H9 (cell line): Measurements from ENCODE around the gene SLC9A7. TPM values are rescaled to one million over a fixed set of nuclear protein-coding genes. Genes with fewer than 3 reads are reported as not detected.

ENCODE experiments used
- DNase-seq: peaks from one replicate; pipeline ENCODE4 v3.0.0-alpha.2; 2017
- H2AFZ ChIP-seq: one replicate; pipeline ENCODE4 v1.6.1; 2013; ENCODE audit warnings: mild to moderate bottlenecking, low read length, control low read depth, moderate library complexity
- H2AK5ac ChIP-seq: 2 replicates; pipeline ENCODE4 v1.6.1; 2013; ENCODE audit warnings: low read length, control low read depth, mixed read lengths; ENCODE audit not compliant: insufficient read length
- H2BK120ac ChIP-seq: one replicate; pipeline ENCODE4 v1.6.1; 2013; ENCODE audit warnings: low read depth, mild to moderate bottlenecking, low read length, control low read depth, inconsistent platforms; ENCODE audit not compliant: poor library complexity, severe bottlenecking
- H2BK12ac ChIP-seq: 2 replicates; pipeline ENCODE4 v1.6.1; 2013; ENCODE audit warnings: low read length, control low read depth, mixed read lengths, low read depth; ENCODE audit not compliant: insufficient read length
- H2BK15ac ChIP-seq: 2 replicates; pipeline ENCODE4 v1.6.1; 2013; ENCODE audit warnings: low read depth, low read length, control low read depth
- H2BK20ac ChIP-seq: one replicate; pipeline ENCODE4 v1.6.1; 2013; ENCODE audit warnings: low read depth, mild to moderate bottlenecking, low read length, control low read depth, inconsistent platforms; ENCODE audit not compliant: poor library complexity, severe bottlenecking
- H2BK5ac ChIP-seq: 2 replicates; pipeline ENCODE4 v1.6.1; 2013; ENCODE audit warnings: low read length, control low read depth, mixed read lengths; ENCODE audit not compliant: insufficient read length
- H3K14ac ChIP-seq: 2 replicates; pipeline ENCODE4 v1.6.1; 2013; ENCODE audit warnings: low read length, control low read depth; ENCODE audit not compliant: insufficient read depth
- H3K18ac ChIP-seq: 2 replicates; pipeline ENCODE4 v1.6.1; 2013; ENCODE audit warnings: low read depth, mild to moderate bottlenecking, mixed read lengths, low read length, control low read depth; ENCODE audit not compliant: insufficient read length
- H3K23ac ChIP-seq: 2 replicates; pipeline ENCODE4 v1.6.1; 2013; ENCODE audit warnings: low read length, control low read depth, mixed read lengths, low read depth; ENCODE audit not compliant: insufficient read length
- H3K23me2 ChIP-seq: 2 replicates; pipeline ENCODE4 v1.6.1; 2013; ENCODE audit warnings: low read depth, mild to moderate bottlenecking, mixed read lengths, low read length, control low read depth; ENCODE audit not compliant: insufficient read length, poor library complexity, severe bottlenecking
- H3K27ac ChIP-seq: 2 replicates; pipeline ENCODE4 v1.5.1; 2013; ENCODE audit warnings: low read length, control low read depth, mixed read lengths, low read depth; ENCODE audit not compliant: insufficient read length
- H3K27me3 ChIP-seq: 2 replicates; pipeline ENCODE4 v1.6.1; 2013; ENCODE audit warnings: low read length, control low read depth, inconsistent platforms; ENCODE audit not compliant: insufficient read depth
- H3K4ac ChIP-seq: 2 replicates; pipeline ENCODE4 v1.6.1; 2013; ENCODE audit warnings: low read depth, mild to moderate bottlenecking, control low read depth, inconsistent platforms, low read length, moderate library complexity
- H3K4me1 ChIP-seq: 2 replicates; pipeline ENCODE4 v1.6.1; 2013; ENCODE audit warnings: low read length, control low read depth, inconsistent platforms; ENCODE audit not compliant: insufficient read depth
- H3K4me2 ChIP-seq: 2 replicates; pipeline ENCODE4 v1.6.1; 2013; ENCODE audit warnings: low read length, control low read depth, mixed read lengths; ENCODE audit not compliant: insufficient read length, insufficient read depth
- H3K56ac ChIP-seq: 2 replicates; pipeline ENCODE4 v1.6.1; 2013; ENCODE audit warnings: low read depth, mild to moderate bottlenecking, mixed read lengths, low read length, control low read depth; ENCODE audit not compliant: insufficient read length
- H3K79me1 ChIP-seq: 2 replicates; pipeline ENCODE4 v1.6.1; 2013; ENCODE audit warnings: low read depth, mild to moderate bottlenecking, moderate library complexity, low read length, control low read depth, inconsistent platforms; ENCODE audit not compliant: insufficient read depth, poor library complexity, severe bottlenecking
- H3K79me2 ChIP-seq: 2 replicates; pipeline ENCODE4 v1.6.1; 2013; ENCODE audit warnings: low read length, control low read depth, inconsistent platforms; ENCODE audit not compliant: insufficient read depth
- H3K9ac ChIP-seq: 2 replicates; pipeline ENCODE4 v1.6.1; 2013; ENCODE audit warnings: low read length, control low read depth, mixed read lengths; ENCODE audit not compliant: insufficient read length; ENCODE audit errors: extremely low read depth
- H3K9me3 ChIP-seq: one replicate; pipeline ENCODE4 v1.6.1; 2013; ENCODE audit warnings: low read depth, low read length, inconsistent platforms; ENCODE audit not compliant: control insufficient read depth
- H3T11ph ChIP-seq: one replicate; pipeline ENCODE4 v1.6.1; 2013; ENCODE audit warnings: mild to moderate bottlenecking, low read length, control low read depth, inconsistent platforms
- H4K20me1 ChIP-seq: one replicate; pipeline ENCODE4 v1.6.1; 2013; ENCODE audit not compliant: control insufficient read depth, insufficient read length, insufficient read depth
- H4K5ac ChIP-seq: 2 replicates; pipeline ENCODE4 v1.6.1; 2013; ENCODE audit warnings: low read depth, mild to moderate bottlenecking, mixed read lengths, low read length, control low read depth; ENCODE audit not compliant: insufficient read length
- H4K8ac ChIP-seq: replicated peaks from 2 replicates; pipeline ENCODE4 v1.6.1; 2013; ENCODE audit warnings: low read length, control low read depth, mixed read lengths, low read depth; ENCODE audit not compliant: insufficient read length
- H4K91ac ChIP-seq: 2 replicates; pipeline ENCODE4 v1.6.1; 2013; ENCODE audit warnings: low read depth, mild to moderate bottlenecking, moderate library complexity, mixed read lengths, low read length, control low read depth; ENCODE audit not compliant: insufficient read length
- H3K27ac Mint-ChIP-seq, 3 experiments: 2 replicates in 2 of 3; 3 replicates in 1 of 3; pipeline ENCODE4 v1.8.0; 2020 to 2021; ENCODE audit warnings: mixed read lengths in 3 of 3, mild to moderate bottlenecking in 1 of 3, moderate library complexity in 1 of 3
- H3K27me3 Mint-ChIP-seq: 2 replicates; pipeline ENCODE4 v1.8.0; 2021; ENCODE audit warnings: low read depth, mild to moderate bottlenecking, moderate library complexity, mixed read lengths
- H3K36me3 Mint-ChIP-seq, 3 experiments: 2 replicates in 2 of 3; 3 replicates in 1 of 3; pipeline ENCODE4 v1.8.0; 2020 to 2021; ENCODE audit warnings: low read depth in 3 of 3, mixed read lengths in 3 of 3; ENCODE audit not compliant: insufficient read depth in 1 of 3
- H3K4me1 Mint-ChIP-seq, 2 experiments: 2 replicates each; pipeline ENCODE4 v1.8.0; 2020; ENCODE audit warnings: mixed read lengths in 2 of 2
- H3K4me3 Mint-ChIP-seq, 2 experiments: 2 replicates in 1 of 2; 3 replicates in 1 of 2; pipeline ENCODE4 v1.8.0; 2020 to 2021; ENCODE audit warnings: mild to moderate bottlenecking in 2 of 2, mixed read lengths in 2 of 2, moderate library complexity in 1 of 2
- H3K9me3 Mint-ChIP-seq, 2 experiments: 2 replicates in 1 of 2; 3 replicates in 1 of 2; pipeline ENCODE4 v1.8.0; 2020; ENCODE audit warnings: mild to moderate bottlenecking in 2 of 2, mixed read lengths in 2 of 2, moderate library complexity in 1 of 2
- WGBS: extraction: QIAGEN DNeasy Blood & Tissue Kit; methylation state at CpG from one replicate; pipeline ENCODE4 v1.1.7; 2013; ENCODE audit warnings: missing lambda C conversion rate, low lambda C conversion rate, mixed read lengths; ENCODE audit not compliant: insufficient read length; ENCODE audit errors: extremely low coverage; 5-methylcytosine and 5-hydroxymethylcytosine counted together
- total RNA-seq: library from RNA; stranded (reverse); gene quantifications from 2 replicates; pipeline ENCODE4 v1.2.1, GENCODE V29; 2021
- TF ChIP-seq, protein P1 (sequence below): fragments of 200-600 bp; sonication (generic); conservative IDR thresholded peaks from 3 replicates; pipeline ENCODE4 v1.8.0; 2021; ENCODE audit warnings: antibody characterized with exemption, mild to moderate bottlenecking

SLC9A7 gene
- total RNA-seq, 1 experiment from 2014 or later: 5.9 TPM

DNA sequence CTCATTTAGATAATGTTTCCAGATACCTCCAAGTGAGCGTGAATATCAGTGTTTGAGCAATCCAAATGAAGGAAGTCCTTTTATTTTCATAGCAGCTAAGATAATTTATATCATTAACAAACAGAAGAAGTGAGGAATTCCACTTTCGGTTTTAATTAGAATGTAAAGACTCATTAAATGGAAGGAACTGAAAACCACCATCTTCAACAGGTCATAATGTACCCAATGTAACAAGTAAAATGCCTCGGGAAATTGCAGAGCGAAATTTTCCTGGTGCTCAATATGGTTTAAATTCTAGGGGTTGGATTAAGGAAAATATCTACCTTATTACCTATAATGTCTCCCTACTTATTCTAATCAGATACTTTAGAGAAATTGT, 33.9 kb upstream of the SLC9A7 start:
- Histone ChIP-seq H3K23me2 (no peaks in the 10 kb centered on the region), H2BK5ac (no peak overlapping the region), H4K8ac (no peak overlapping the region), H2AK5ac (no peak overlapping the region), H2BK15ac (no peak overlapping the region), H3K23ac (no peak overlapping the region), H4K91ac (no peak overlapping the region), H3K79me1 (no peaks in the 10 kb centered on the region), H4K20me1 (no peaks in the 10 kb centered on the region), H2BK20ac (no peak overlapping the region), H3K4me2 (no peak overlapping the region), H4K5ac (no peak overlapping the region), H3K9me3 (peaks cover 3% of the 10 kb centered on the region), H3K4me1 (0 out of 2 replicates have a peak, but pooled peaks cover 5% of the 10 kb centered on the region), H3T11ph (no peak overlapping the region), H3K18ac (no peak overlapping the region), H3K4ac (no peak overlapping the region), H3K9ac (no peak overlapping the region), H2BK12ac (no peak overlapping the region), H3K27me3 (no peaks in the 10 kb centered on the region), H3K14ac (no peak overlapping the region), H3K79me2 (no peaks in the 10 kb centered on the region), H3K56ac (no peak overlapping the region), H2AFZ (no peak overlapping the region), H2BK120ac (no peak overlapping the region), H3K27ac (no peak overlapping the region)
- Mint-ChIP-seq H3K9me3 (peaks cover 63 to 64% of the 10 kb centered on the region in 2 experiments), H3K4me1 (peaks cover 13 to 19% of the 10 kb centered on the region in 2 experiments), H3K36me3 (no peaks in the 10 kb centered on the region; a peak in 2 of 7 replicates), H3K27me3 (peaks cover 1% of the 10 kb centered on the region; the same call in 1 of the 2 replicates), H3K4me3 (no peak overlapping the region), H3K27ac (no peak overlapping the region)
- DNase-seq: no peak
- WGBS: no CpG with 5 or more reads among the region's 4 CpGs
- TF ChIP-seq, protein P1, sequence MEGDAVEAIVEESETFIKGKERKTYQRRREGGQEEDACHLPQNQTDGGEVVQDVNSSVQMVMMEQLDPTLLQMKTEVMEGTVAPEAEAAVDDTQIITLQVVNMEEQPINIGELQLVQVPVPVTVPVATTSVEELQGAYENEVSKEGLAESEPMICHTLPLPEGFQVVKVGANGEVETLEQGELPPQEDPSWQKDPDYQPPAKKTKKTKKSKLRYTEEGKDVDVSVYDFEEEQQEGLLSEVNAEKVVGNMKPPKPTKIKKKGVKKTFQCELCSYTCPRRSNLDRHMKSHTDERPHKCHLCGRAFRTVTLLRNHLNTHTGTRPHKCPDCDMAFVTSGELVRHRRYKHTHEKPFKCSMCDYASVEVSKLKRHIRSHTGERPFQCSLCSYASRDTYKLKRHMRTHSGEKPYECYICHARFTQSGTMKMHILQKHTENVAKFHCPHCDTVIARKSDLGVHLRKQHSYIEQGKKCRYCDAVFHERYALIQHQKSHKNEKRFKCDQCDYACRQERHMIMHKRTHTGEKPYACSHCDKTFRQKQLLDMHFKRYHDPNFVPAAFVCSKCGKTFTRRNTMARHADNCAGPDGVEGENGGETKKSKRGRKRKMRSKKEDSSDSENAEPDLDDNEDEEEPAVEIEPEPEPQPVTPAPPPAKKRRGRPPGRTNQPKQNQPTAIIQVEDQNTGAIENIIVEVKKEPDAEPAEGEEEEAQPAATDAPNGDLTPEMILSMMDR: no peak
